SIG-M5 treated with dmso at 0.1 percent for 504 hours (cell line): ENCODE measurements around the gene HSPD1.

Experiments used
- DNase-seq: peaks from one replicate; lab custom pipeline; 2025; ENCODE audit not compliant: unreplicated experiment; lab: John Stamatoyannopoulos, UW

Gene HSPD1

DNA sequence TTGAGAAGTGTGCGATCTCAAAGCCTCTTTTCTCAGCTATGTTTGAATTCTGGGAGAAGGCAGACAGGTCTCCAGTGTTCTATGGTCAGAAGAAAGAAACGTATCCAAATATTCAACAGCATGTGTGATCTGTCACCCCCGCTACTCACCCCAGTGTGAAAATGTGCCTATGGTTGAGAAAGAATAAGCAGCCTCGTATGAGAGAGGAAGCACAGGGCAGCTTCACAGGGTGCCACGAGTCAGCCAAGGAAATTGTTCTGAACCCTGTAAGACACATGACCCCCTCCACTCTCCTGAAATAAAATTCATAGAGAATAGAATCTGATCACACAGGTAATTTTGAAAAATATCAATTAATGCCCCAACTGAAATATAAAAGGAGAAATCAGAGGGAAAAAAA lies 56.8 kb downstream of the HSPD1 start:
- no peak for DNase-seq

- DNase-seq: no peak
Observed at GRCh38 chr2:197437380-197437779, 62.3 kb downstream of the HSPD1 start.
